PC-3 (cell line): ENCODE measurements around the gene ABCF3. TPM values are rescaled to one million over a fixed set of nuclear protein-coding genes. Genes with fewer than 3 reads are reported as not detected.

Experiments
- ATAC-seq: fragments of 200-7000 bp; cut with Tn5 transposase; 2 replicates; pipeline ENCODE4 v1.9.1; 2020; ENCODE audit warnings: mild to moderate bottlenecking, moderate library complexity
- BruUV-seq: library from RNA; stranded (reverse); fragments of 400-500 nt; replicated peaks from 2 replicates; lab custom pipeline; 2021; lab: Mats Ljungman, UMichigan
- CTCF ChIA-PET: fragments of 300-600 bp; sonication (Branson Sonifier 250); formaldehyde crosslinking; loops from one replicate; lab custom pipeline; 2022; ENCODE audit warnings: antibody characterized with exemption; lab: Charles Lee
- POLR2A ChIA-PET: fragments of 300-600 bp; sonication (Branson Sonifier 250); formaldehyde crosslinking; loops from one replicate; lab custom pipeline; 2022; ENCODE audit warnings: antibody characterized with exemption; ENCODE audit not compliant: unreplicated experiment; lab: Charles Lee
- DNase-seq: peaks from one replicate; pipeline ENCODE4 v3.0.0-alpha.2; 2015
- H2AFZ ChIP-seq: fragments of 300-600 bp; sonication (generic); 2 replicates; pipeline ENCODE4 v1.6.0; 2016; ENCODE audit warnings: antibody characterized with exemption, low read length
- H3F3A ChIP-seq: fragments of 300-600 bp; sonication (generic); one replicate; pipeline ENCODE4 v1.6.0; 2017; ENCODE audit warnings: antibody characterized with exemption, low read length, control low read depth, mild to moderate bottlenecking; ENCODE audit not compliant: unreplicated experiment
- H3K27ac ChIP-seq: fragments of 300-600 bp; sonication (generic); 2 replicates; pipeline ENCODE4 v1.5.1; 2016; ENCODE audit warnings: mild to moderate bottlenecking, low read length
- H3K27me3 ChIP-seq: fragments of 300-600 bp; sonication (generic); 2 replicates; pipeline ENCODE4 v1.6.1; 2016; ENCODE audit warnings: low read length, mixed read lengths
- H3K36me3 ChIP-seq: fragments of 300-600 bp; sonication (generic); 2 replicates; pipeline ENCODE4 v1.6.1; 2016; ENCODE audit warnings: low read depth, mixed run types, low read length, mixed read lengths
- H3K4me1 ChIP-seq: fragments of 300-600 bp; sonication (generic); 2 replicates; pipeline ENCODE4 v1.5.1; 2016; ENCODE audit warnings: low read length; ENCODE audit not compliant: insufficient read depth
- H3K4me2 ChIP-seq: fragments of 300-600 bp; sonication (generic); 2 replicates; pipeline ENCODE4 v1.6.0; 2016; ENCODE audit warnings: low read length
- H3K4me3 ChIP-seq: fragments of 300-600 bp; sonication (generic); 2 replicates; pipeline ENCODE4 v1.5.1; 2016; ENCODE audit warnings: mild to moderate bottlenecking, low read length, mixed read lengths
- H3K79me2 ChIP-seq: fragments of 300-600 bp; sonication (generic); 2 replicates; pipeline ENCODE4 v1.6.1; 2017; ENCODE audit warnings: low read length, mixed read lengths
- H3K9ac ChIP-seq: fragments of 300-600 bp; sonication (generic); 2 replicates; pipeline ENCODE4 v1.6.0; 2016; ENCODE audit warnings: mild to moderate bottlenecking, low read length
- H3K9me2 ChIP-seq: fragments of 300-600 bp; sonication (generic); replicated peaks from 2 replicates; pipeline ENCODE4 v1.6.1; 2016; ENCODE audit warnings: mixed run types, low read length, mixed read lengths
- H3K9me3 ChIP-seq: fragments of 300-600 bp; sonication (generic); 2 replicates; pipeline ENCODE4 v1.6.1; 2016; ENCODE audit warnings: low read length, mixed read lengths
- H4K20me1 ChIP-seq: fragments of 300-600 bp; sonication (generic); 2 replicates; pipeline ENCODE4 v1.6.1; 2016; ENCODE audit warnings: low read length, mixed read lengths
- CTCF ChIP-seq: fragments of 300-600 bp; sonication (generic); conservative IDR thresholded peaks from 2 replicates; pipeline ENCODE4 v1.5.1; 2017; ENCODE audit warnings: antibody characterized with exemption, low read depth, mild to moderate bottlenecking, low read length
- EZH2 ChIP-seq: fragments of 300-600 bp; sonication (generic); IDR thresholded peaks from one replicate; pipeline ENCODE4 v1.6.1; 2017; ENCODE audit warnings: antibody characterized with exemption, mild to moderate bottlenecking, low read length; ENCODE audit not compliant: unreplicated experiment
- EZH2phosphoT487 ChIP-seq: fragments of 300-600 bp; sonication (generic); IDR thresholded peaks from 2 replicates; pipeline ENCODE4 v1.6.1; 2018; ENCODE audit warnings: mild to moderate bottlenecking, antibody characterized with exemption, low read length, borderline replicate concordance
- intact Hi-C: fragments of 100-400 bp; cut with micrococcal nuclease; formaldehyde crosslinking; loops from 2 replicates; pipeline ENCODE4 v1.9.0; 2023
- total RNA-seq: library from RNA; depleted of rRNA; stranded (reverse); fragments of >200 nt; gene quantifications from 2 replicates; pipeline ENCODE4 v1.2.3, GENCODE V29; 2014

The ABCF3 gene
- total RNA-seq, 1 experiment from 2014 or later, result 85.5 TPM

- no peak overlapping the region for H2AFZ ChIP-seq
- POLR2A ChIA-PET, result no interaction called here
- intact Hi-C loops, result no loop called here
- no peak for ATAC-seq
- H3K9me2 ChIP-seq, result no peaks in the 10 kb centered on the region
- peak overlapping the region; percentile 89 for H3K4me3 ChIP-seq
- H3K9ac ChIP-seq, result peak overlapping the region; percentile 97; the same call in 1 of the 2 replicates
- peaks cover 52% of the 10 kb centered on the region for H3K79me2 ChIP-seq
- peak overlapping the region; percentile 97 for H3K4me2 ChIP-seq
- CTCF ChIA-PET, result interaction anchor here (1.0 kb wide), 1 partner anchor 51 kb away, joined by 3 read pairs; no protein-coding TSS in a partner anchor
- no peaks in the 10 kb centered on the region for H3K9me3 ChIP-seq
- BruUV-seq, result no TSS peak
- peaks cover 40% of the 10 kb centered on the region for H3K4me1 ChIP-seq
- no peak for DNase-seq
- TF ChIP-seq CTCF, result no peak
- no peak for TF ChIP-seq EZH2
- peaks cover 54% of the 10 kb centered on the region for H3K36me3 ChIP-seq
- H3K27ac ChIP-seq, result peak overlapping the region; percentile 62
- no peaks in the 10 kb centered on the region for H3F3A ChIP-seq
- H4K20me1 ChIP-seq, result peaks cover 18% of the 10 kb centered on the region
- no peaks in the 10 kb centered on the region for H3K27me3 ChIP-seq
These were observed 8.7 kb upstream of the ABCF3 start for GRCh38 chr3:184177331-184177731.

GRCh38 chr3:184177767-184178306 lies 8.2 kb upstream of the ABCF3 start:
- Histone ChIP-seq H3K4me1 (peaks cover 38% of the 10 kb centered on the region), H2AFZ (no peak overlapping the region), H3F3A (no peaks in the 10 kb centered on the region), H3K27ac (no peak overlapping the region), H3K9me2 (no peaks in the 10 kb centered on the region), H3K79me2 (peaks cover 52% of the 10 kb centered on the region), H3K27me3 (no peaks in the 10 kb centered on the region), H3K4me2 (peak overlapping the region; percentile 97; the same call in 1 of the 2 replicates), H3K9me3 (no peaks in the 10 kb centered on the region), H3K4me3 (no peak overlapping the region), H4K20me1 (peaks cover 18% of the 10 kb centered on the region), H3K36me3 (peaks cover 59% of the 10 kb centered on the region), H3K9ac (no peak overlapping the region)
- BruUV-seq, result no TSS peak
- CTCF ChIA-PET, result no interaction called here
- DNase-seq (no peak), ATAC-seq (no peak)
- POLR2A ChIA-PET, result no interaction called here
- intact Hi-C loops, result no loop called here
- TF ChIP-seq CTCF, result no peak
- TF ChIP-seq EZH2phosphoT487, result no peak
- TF ChIP-seq EZH2, result no peak

GRCh38 chr3:184178521-184179138 lies 7.4 kb upstream of the ABCF3 start:
- H3K9me2 ChIP-seq, result no peaks in the 10 kb centered on the region
- intact Hi-C loops, result no loop called here
- H3F3A ChIP-seq, result no peaks in the 10 kb centered on the region
- peaks cover 52% of the 10 kb centered on the region for H3K79me2 ChIP-seq
- no peak overlapping the region for H3K27ac ChIP-seq
- peaks cover 18% of the 10 kb centered on the region for H4K20me1 ChIP-seq
- ChIA-PET CTCF (no interaction called here), POLR2A (no interaction called here)
- no TSS peak for BruUV-seq
- no peak for TF ChIP-seq EZH2phosphoT487
- TF ChIP-seq CTCF, result no peak
- no peak for TF ChIP-seq EZH2
- H3K27me3 ChIP-seq, result no peaks in the 10 kb centered on the region
- H3K4me3 ChIP-seq, result no peak overlapping the region
- H3K4me2 ChIP-seq, result peak overlapping the region; percentile 5; the same call in 1 of the 2 replicates
- H2AFZ ChIP-seq, result no peak overlapping the region
- no peaks in the 10 kb centered on the region for H3K9me3 ChIP-seq
- H3K4me1 ChIP-seq, result peaks cover 38% of the 10 kb centered on the region
- H3K36me3 ChIP-seq, result peaks cover 67% of the 10 kb centered on the region
- ATAC-seq (no peak), DNase-seq (no peak)
- H3K9ac ChIP-seq, result no peak overlapping the region
